Mesenteric fat pad (tissue), 1 donor: ENCODE data around the gene CCDC27. TPM values are rescaled to one million over a fixed set of nuclear protein-coding genes. Genes with fewer than 3 reads are reported as not detected.

Source experiments
- DNase-seq: peaks from one replicate; pipeline ENCODE4 v3.0.0-alpha.2; 2020; ENCODE audit warnings: low spot score
- total RNA-seq: library from RNA; stranded (reverse); fragmentation: NEBNext Ultra II Directional; extraction: Animal tissue kit (Norgen Biotek cat#: 25700); gene quantifications from one replicate; pipeline ENCODE4 v1.2.1, GENCODE V29; 2021
- donor health status: DM: yes; HTN: yes; CAD: no.

CCDC27 gene
- total RNA-seq, 1 donor from 2014 or later: not detected

DNA sequence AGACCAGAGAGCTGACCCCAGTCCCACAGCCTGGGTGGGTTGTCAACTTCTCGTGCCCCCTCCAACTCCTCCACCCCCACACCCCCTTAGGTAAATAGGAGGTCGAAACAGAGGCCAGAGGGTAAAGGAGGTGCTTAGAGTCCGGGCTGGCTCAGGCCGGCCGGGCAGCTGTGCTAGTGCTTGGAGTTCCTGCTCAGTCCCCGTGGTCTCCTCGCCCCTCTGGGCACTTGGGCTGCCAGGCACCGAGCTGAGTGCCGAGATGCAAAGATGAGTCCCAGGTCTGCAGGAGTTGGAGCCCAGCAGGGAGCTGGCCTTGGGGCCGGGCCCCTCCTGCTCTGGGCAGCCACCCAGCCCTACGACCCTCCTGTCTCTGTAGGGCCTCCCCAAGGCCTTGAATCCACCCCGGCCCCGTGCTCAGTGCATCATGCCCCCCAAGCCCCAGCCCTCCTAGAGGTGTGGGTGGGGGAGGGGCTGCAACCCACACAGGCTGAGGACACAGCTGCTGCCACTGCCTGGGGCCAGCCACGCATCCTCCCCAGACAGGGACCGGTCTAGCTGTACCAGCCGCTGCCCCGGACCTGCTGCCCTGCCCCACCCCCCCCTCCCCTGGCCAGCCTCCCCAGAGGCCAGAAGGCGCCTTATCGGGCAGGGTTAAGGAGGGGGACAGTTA is 22.2 kb downstream of the CCDC27 start:
- DNase-seq: no peak

GRCh38 chr1:3774946-3775489 is 22.8 kb downstream of the CCDC27 start:
- no peak for DNase-seq

- DNase-seq: no peak
Measured at GRCh38 chr1:3775490-3776230, 23.4 kb downstream of the CCDC27 start.

DNA sequence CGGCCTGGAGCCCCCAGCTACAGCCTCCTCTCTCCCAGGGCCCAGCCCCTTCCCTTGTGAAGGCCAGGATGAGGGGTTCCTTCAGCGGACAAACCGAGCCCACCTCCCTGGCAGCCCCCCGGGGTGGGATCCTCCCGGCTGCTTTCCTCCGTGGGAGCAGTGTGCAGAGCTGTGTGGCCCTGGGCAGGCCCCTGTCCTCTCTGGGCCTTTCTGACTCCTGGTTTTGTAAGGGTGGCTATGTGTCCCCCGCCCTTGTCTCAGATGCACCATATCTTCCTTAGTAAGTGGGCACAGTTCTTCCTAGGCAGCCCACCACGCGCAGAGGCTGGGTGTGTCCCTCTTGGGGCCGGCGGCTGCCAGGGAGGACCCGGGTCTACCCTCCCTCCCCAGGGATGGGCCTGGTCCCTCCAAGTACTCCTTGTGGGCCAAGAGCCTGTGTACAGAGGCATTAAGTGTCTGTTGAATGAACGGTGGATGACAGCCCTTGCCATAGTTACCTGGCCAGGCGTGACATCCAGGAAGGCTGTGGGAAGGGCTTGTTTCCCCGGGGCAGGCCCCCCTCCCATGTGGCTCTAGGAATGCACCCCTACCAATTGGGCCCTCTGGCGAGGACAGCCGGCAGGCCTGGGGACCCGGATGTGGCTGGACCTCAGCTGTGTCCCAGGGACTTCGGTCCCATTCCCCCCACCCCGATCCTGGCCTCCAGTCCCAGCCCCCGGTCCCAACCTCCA is 24.1 kb downstream of the CCDC27 start:
- DNase-seq: no peak

GRCh38 chr1:3777078-3777547 is 24.9 kb downstream of the CCDC27 start:
- DNase-seq: no peak

- no peak for DNase-seq
Measured at GRCh38 chr1:3777647-3778589, 25.7 kb downstream of the CCDC27 start.

- DNase-seq: no peak
Measured at GRCh38 chr1:3778590-3779264, 26.5 kb downstream of the CCDC27 start.

- DNase-seq: no peak
Measured at GRCh38 chr1:3779265-3779911, 27.1 kb downstream of the CCDC27 start.

DNA sequence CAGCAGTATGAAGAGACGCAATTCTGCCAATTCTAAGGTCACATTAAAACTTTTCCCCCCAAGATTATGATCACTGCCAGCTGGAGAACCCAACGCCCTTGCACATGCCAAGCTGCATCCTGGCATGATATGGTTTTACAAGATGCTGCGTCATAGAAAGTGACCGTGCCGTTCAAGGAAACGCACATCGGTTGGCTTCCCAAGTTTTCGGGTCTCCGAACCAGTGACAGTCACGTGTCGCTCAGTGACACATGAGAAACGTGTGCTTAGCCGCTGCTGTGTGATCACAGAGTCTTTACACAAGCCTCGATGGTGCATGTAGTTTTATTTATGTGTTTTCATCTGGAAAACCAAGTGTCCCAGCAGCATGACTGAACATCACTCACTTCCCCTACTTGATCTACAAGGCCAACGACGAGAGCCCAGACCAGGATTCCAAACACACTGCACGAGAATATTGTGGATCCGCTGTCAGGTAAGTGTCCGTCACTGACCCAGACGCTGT is 27.7 kb downstream of the CCDC27 start:
- no peak for DNase-seq

DNA sequence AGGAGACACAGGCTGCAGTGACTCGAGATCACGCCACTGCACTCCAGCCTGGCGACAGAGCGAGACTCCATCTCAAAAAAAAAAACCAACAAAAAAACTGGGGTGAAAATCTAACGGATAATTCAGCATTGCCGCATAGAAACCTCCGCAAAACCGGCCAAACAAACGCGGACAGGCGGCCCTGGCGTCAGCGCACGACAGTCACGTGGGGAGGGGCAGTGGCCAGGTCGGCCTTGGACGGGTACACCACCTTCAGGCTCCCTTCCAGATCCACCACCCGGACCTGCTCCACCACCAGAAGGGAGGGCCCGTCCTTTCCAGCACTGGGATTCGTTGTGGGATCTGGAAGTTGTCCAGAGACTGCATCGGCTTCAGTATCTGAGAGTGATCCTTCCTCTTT is 28.7 kb downstream of the CCDC27 start:
- DNase-seq: no peak

- DNase-seq: no peak
Measured at GRCh38 chr1:3783651-3784474, 31.6 kb downstream of the CCDC27 start.

DNA sequence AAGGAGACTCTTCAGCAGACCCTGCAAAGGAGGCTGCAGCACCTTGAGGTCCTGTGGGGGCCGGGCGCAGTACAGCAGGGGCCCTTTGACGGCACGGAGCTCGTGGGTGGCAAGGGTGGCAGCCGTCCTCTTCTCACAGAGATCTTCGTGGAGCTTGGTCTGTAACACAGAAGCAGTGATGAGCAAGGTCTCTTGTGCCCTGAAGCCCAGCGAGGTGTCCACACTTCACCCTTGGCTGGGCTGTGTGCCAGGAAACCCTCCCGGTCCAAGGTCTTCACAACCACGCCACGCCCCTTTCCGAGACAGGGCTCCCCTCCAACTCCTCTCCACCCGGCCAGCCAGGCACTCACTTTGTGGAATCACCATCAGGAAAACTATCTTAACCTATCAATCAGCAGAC is 32.8 kb downstream of the CCDC27 start:
- no peak for DNase-seq

- no peak for DNase-seq
Measured at GRCh38 chr1:3785456-3786157, 33.4 kb downstream of the CCDC27 start.

GRCh38 chr1:3786468-3787348 is 34.5 kb downstream of the CCDC27 start:
- DNase-seq: no peak

DNA sequence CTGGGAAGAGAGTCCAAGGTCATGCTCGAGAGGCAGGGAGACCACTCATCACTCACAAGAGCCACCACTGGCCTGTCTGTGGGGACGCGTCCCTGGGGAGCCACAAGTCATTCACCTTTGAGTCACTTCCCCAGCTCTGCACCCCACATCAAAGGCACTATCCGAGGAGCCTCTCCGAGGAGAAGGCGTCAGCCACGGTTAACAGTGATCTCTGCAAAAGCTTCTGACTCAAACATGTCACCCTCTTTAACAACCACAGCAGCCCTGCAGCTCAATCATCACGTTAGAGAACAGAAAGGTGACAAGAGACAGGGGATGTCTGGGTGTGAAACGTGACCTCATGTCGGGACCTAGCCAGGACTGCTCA is 35.1 kb downstream of the CCDC27 start:
- no peak for DNase-seq

DNA sequence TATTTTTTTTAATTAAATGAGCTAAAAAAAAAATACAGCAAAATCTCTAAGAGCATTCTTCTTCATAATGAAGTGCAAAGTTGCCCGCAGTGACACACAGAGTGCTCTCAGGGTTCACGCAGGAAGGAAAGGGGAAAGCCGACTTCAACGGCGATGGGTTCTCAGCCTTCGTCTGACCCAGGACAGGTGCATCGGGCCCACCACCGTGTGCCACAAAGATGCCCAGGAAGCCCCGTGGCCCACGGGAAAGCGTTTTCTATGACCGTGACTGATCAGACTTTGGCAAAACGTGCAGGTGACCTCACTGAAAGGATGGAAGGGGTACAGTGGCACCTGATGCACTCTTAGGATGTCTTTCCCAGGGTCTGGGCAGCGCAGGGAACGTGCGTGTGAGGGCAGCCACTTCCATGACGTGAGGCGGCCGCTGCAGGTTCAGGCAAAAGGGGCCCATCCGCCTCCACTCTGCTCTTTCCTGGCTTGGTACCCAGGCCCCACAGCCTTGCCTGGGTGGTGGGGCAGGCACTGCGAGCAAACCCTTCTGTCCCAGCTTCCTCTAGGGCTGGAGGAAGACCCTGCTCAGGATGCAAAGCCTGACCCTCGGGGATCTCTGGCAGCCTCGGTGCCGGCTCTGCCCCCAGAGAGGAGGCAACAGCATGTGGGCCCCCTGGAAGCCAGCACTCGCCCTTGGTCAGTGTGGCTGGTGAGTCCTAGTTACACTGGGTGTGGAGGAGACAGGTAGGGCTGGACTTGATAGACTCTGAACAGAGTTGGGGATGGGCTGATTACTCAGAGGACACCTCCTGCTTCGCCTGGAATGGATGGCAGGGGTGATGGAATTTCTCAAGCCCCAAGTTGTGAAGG is 35.7 kb downstream of the CCDC27 start:
- no peak for DNase-seq
